ENCODE measurements around the gene ARMC7. TPM values are rescaled to one million over a fixed set of nuclear protein-coding genes. Genes with fewer than 3 reads are reported as not detected.

The ARMC7 gene
- polyA plus RNA-seq, 1 donor from 2014 or later: 3.7 TPM

GRCh38 chr17:75109046-75109406 lies 743 bp upstream of the ARMC7 start:
- H3K4me3 ChIP-seq (ENCODE audit: low read length): peak overlapping the region; percentile 80
- peak overlapping the region; percentile 64 for H3K9ac ChIP-seq (ENCODE audit: low read length)
- H3K9me2 ChIP-seq (ENCODE audit: insufficient read depth, low read length): no peaks in the 10 kb centered on the region
- H3K4me2 ChIP-seq (ENCODE audit: low read length): peak overlapping the region; percentile 40
- H4K20me1 ChIP-seq (ENCODE audit: insufficient read depth): no peaks in the 10 kb centered on the region
- H3K36me3 ChIP-seq (ENCODE audit: insufficient read depth, low read length): no peaks in the 10 kb centered on the region
- H3K27ac ChIP-seq (ENCODE audit: low read length): no peak overlapping the region
- H3K27me3 ChIP-seq (ENCODE audit: insufficient read depth, low read depth, low read length): no peaks in the 10 kb centered on the region
- H3F3A ChIP-seq (ENCODE audit: insufficient read depth, low read length, poor library complexity, severe bottlenecking): no peaks in the 10 kb centered on the region
- H3K9me3 ChIP-seq (ENCODE audit: low read length): no peaks in the 10 kb centered on the region
- peak overlapping the region; percentile 95 for H2AFZ ChIP-seq (ENCODE audit: low read depth, low read length)
- TF ChIP-seq MXI1 (conservative IDR thresholded peaks at IDR 0.05; ENCODE audit: poor library complexity, severe bottlenecking): no peak
- H3K79me2 ChIP-seq (replicated peaks; ENCODE audit: insufficient read depth, low read length): peaks cover 6% of the 10 kb centered on the region

DNA sequence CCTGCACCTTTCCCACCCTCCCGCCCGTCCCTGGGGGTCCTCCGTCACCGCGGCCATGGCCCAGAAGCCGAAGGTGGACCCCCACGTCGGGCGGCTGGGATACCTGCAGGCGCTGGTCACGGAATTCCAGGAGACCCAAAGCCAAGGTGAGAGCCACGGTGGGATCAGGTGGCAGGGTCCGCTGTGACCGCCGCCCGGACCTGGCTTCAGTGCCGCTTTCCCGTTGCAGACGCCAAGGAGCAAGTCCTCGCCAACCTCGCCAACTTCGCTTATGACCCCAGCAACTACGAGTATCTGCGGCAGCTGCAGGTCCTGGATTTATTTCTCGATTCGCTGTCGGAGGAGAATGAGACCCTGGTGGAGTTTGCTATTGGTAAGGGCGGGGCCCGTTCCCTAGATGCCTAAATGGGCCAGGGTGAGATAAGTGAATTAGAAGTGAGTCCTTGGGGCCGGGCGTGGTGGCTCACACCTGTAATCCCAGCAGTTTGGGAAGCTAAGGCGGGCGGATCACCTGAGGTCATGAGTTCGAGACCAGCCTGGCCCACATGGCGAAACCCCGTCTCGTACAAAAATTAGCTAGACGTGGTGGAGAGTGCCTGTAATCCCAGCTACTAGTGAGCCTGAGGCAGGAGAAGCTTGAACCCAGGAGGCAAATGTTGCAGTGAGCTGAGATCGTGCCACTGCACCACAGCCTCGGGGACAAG lies 617 bp downstream of the ARMC7 start:
- no peaks in the 10 kb centered on the region for H3F3A ChIP-seq (ENCODE audit: insufficient read depth, low read length, poor library complexity, severe bottlenecking)
- H3K9me2 ChIP-seq (ENCODE audit: insufficient read depth, low read length): no peaks in the 10 kb centered on the region
- H4K20me1 ChIP-seq (ENCODE audit: insufficient read depth): no peaks in the 10 kb centered on the region
- peak overlapping the region; percentile 80 for H3K4me3 ChIP-seq (ENCODE audit: low read length)
- H3K36me3 ChIP-seq (ENCODE audit: insufficient read depth, low read length): no peaks in the 10 kb centered on the region
- H3K9ac ChIP-seq (ENCODE audit: low read length): peak overlapping the region; percentile 64
- H3K4me2 ChIP-seq (ENCODE audit: low read length): no peak overlapping the region
- TF ChIP-seq EP300 (conservative IDR thresholded peaks at IDR 0.05; ENCODE audit: poor library complexity, severe bottlenecking) (no peak), CTCF (IDR thresholded peaks at IDR 0.05; ENCODE audit: poor library complexity, severe bottlenecking) (no peak), REST (IDR thresholded peaks at IDR 0.05; ENCODE audit: borderline replicate concordance) (no peak), MXI1 (conservative IDR thresholded peaks at IDR 0.05; ENCODE audit: poor library complexity, severe bottlenecking) (no peak), RAD21 (conservative IDR thresholded peaks at IDR 0.05) (no peak), SMC3 (conservative IDR thresholded peaks at IDR 0.05; ENCODE audit: poor library complexity) (no peak), EZH2 (IDR thresholded peaks at IDR 0.05; ENCODE audit: borderline replicate concordance, insufficient read depth, low read length, poor library complexity, severe bottlenecking) (no peak), TAF1 (IDR thresholded peaks at IDR 0.05; ENCODE audit: low read depth) (no peak), POLR2AphosphoS5 (IDR thresholded peaks at IDR 0.05) (no peak)
- peaks cover 9% of the 10 kb centered on the region for H3K79me2 ChIP-seq (replicated peaks; ENCODE audit: insufficient read depth, low read length)
- H3K27me3 ChIP-seq (ENCODE audit: insufficient read depth, low read depth, low read length): no peaks in the 10 kb centered on the region
- no peak overlapping the region for H3K27ac ChIP-seq (ENCODE audit: low read length)
- H3K9me3 ChIP-seq (ENCODE audit: low read length): no peaks in the 10 kb centered on the region
- peak overlapping the region; percentile 95 for H2AFZ ChIP-seq (ENCODE audit: low read depth, low read length)

All from neural cell (in vitro differentiated cells).